ENCODE results near the gene KTN1. TPM values are rescaled to one million over a fixed set of nuclear protein-coding genes. Genes with fewer than 3 reads are reported as not detected.

Gene KTN1
- total and polyA plus RNA-seq, 7 donors: 218 to 607 (median 279) TPM

DNA sequence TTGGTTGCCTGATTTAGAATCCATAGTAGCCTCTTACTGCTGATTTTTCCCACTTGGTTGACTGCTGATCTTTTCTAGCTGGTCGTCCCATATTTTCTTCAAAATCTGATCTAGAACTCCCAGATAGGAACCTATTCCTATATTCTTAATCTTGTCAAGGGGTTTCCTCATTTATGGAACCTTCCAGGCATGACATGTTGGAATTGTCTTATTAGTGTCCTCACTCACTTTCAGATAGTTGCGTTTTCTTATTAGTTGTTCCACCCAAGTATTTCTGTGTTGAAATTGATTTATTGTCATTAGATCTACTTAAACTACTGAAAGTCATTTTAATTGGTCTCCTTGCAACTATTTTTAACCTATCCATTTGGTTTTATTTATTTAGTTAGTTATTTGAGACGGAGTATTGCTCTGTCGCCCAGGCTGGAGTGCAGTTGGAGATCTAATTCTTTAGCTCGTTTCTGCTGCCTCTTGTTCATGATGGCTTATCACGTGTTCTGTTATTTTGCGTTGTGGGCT, 25.0 kb downstream of the KTN1 start:
- Histone ChIP-seq H3K4me3 (no peak overlapping the region), H3K9me3 (no peaks in the 10 kb centered on the region), H3K4me1 (peaks cover 95% of the 10 kb centered on the region), H3K27me3 (ENCODE audit: insufficient read depth in 3 of 3, low read length in 2 of 3) (no peaks in the 10 kb centered on the region), H3K36me3 (ENCODE audit: insufficient read depth in 1 of 2, low read depth in 1 of 2) (no peaks in the 10 kb centered on the region), H3K27ac (peak overlapping the region; percentile 67)
- no peak for DNase-seq
- 41 to 75% (median 46%) methylated on average over 7 of the region's 7 CpGs for WGBS, 3 donors
- TF ChIP-seq, protein P1, sequence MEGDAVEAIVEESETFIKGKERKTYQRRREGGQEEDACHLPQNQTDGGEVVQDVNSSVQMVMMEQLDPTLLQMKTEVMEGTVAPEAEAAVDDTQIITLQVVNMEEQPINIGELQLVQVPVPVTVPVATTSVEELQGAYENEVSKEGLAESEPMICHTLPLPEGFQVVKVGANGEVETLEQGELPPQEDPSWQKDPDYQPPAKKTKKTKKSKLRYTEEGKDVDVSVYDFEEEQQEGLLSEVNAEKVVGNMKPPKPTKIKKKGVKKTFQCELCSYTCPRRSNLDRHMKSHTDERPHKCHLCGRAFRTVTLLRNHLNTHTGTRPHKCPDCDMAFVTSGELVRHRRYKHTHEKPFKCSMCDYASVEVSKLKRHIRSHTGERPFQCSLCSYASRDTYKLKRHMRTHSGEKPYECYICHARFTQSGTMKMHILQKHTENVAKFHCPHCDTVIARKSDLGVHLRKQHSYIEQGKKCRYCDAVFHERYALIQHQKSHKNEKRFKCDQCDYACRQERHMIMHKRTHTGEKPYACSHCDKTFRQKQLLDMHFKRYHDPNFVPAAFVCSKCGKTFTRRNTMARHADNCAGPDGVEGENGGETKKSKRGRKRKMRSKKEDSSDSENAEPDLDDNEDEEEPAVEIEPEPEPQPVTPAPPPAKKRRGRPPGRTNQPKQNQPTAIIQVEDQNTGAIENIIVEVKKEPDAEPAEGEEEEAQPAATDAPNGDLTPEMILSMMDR (IDR thresholded peaks at IDR 0.05): no peak
- ATAC-seq: no peak
- intact Hi-C loops (cut with DNase I): no loop called here

DNA sequence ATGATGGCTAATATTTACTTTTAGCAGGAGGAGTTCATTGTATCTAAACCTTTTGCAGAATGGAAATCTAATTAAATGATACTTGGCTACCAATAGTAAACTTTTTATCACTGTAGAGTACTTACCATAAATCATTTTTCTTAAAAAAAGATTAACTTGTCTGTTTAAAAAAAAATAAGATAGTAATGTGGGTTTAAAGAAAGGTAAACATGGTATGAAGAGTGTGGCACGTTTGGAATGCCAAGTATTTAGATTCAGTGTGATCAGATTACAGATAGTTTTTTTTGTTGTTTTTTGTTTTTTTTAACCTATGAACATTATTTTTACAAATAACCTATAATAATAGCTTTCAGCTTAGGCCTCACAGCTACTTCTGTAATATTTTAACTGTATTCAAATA, 25.8 kb downstream of the KTN1 start:
- H3K4me3 ChIP-seq: no peak overlapping the region
- H3K27me3 ChIP-seq (ENCODE audit: insufficient read depth in 3 of 3, low read length in 2 of 3): no peaks in the 10 kb centered on the region
- TF ChIP-seq, protein P1 (IDR thresholded peaks at IDR 0.05): no peak
- peak overlapping the region; percentile 67 for H3K27ac ChIP-seq
- WGBS, 3 donors: 7 to 13% (median 10%) methylated on average over 1 of the region's 1 CpG
- H3K9me3 ChIP-seq: no peaks in the 10 kb centered on the region
- DNase-seq (no peak), ATAC-seq (no peak)
- intact Hi-C loops (cut with DNase I): no loop called here
- H3K36me3 ChIP-seq (ENCODE audit: insufficient read depth in 1 of 2, low read depth in 1 of 2): no peaks in the 10 kb centered on the region
- peaks cover 94% of the 10 kb centered on the region for H3K4me1 ChIP-seq

- TF ChIP-seq, protein P1 (IDR thresholded peaks at IDR 0.05): no peak
- peaks cover 96% of the 10 kb centered on the region for H3K4me1 ChIP-seq
- no peaks in the 10 kb centered on the region for H3K36me3 ChIP-seq (ENCODE audit: insufficient read depth in 1 of 2, low read depth in 1 of 2)
- WGBS, 3 donors: 60 to 65% (median 64%) methylated on average over 3 of the region's 3 CpGs
- H3K4me3 ChIP-seq: no peak overlapping the region
- H3K27me3 ChIP-seq (ENCODE audit: insufficient read depth in 3 of 3, low read length in 2 of 3): no peaks in the 10 kb centered on the region
- peak overlapping the region; percentile 61 for H3K27ac ChIP-seq
- intact Hi-C loops (cut with DNase I): no loop called here
- ATAC-seq (peak in 1 of 4 donors; percentile 33), DNase-seq (no peak)
- H3K9me3 ChIP-seq: no peaks in the 10 kb centered on the region
These were observed 27.4 kb downstream of the KTN1 start for GRCh38 chr14:55607386-55607785.

DNA sequence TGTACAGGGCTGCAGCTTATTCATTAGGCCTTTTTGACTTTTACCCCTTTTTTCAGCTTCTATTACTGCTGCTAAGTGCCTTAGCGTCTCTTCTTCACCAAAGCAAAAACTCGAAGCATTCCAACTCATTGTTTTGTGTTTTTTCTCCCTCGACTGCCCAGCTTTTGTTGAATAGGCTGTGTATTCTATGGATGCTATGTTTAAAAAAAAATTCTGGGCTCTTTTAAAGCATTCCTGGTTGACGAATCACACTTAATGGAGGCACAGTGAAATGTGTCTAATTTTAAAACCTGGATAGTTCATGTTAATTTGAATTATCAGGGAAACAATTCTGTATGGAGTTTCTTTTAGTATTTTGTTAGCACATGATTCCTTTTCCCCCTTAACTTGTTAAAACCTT, 29.7 kb downstream of the KTN1 start:
- no peaks in the 10 kb centered on the region for H3K27me3 ChIP-seq (ENCODE audit: insufficient read depth in 3 of 3, low read length in 2 of 3)
- H3K27ac ChIP-seq: peak overlapping the region; percentile 61
- DNase-seq (no peak), ATAC-seq (no peak)
- 33 to 47% (median 42%) methylated on average over 4 of the region's 4 CpGs for WGBS, 3 donors
- peaks cover 0 to 3% of the 10 kb centered on the region in 2 donors for H3K36me3 ChIP-seq (ENCODE audit: insufficient read depth in 1 of 2, low read depth in 1 of 2)
- H3K4me3 ChIP-seq: no peak overlapping the region
- TF ChIP-seq, protein P1 (IDR thresholded peaks at IDR 0.05): no peak
- no peaks in the 10 kb centered on the region for H3K9me3 ChIP-seq
- H3K4me1 ChIP-seq: peaks cover 95% of the 10 kb centered on the region
- intact Hi-C loops (cut with DNase I): no loop called here

Data from psoas muscle (tissue), 8 donors.